Measurements from ENCODE around the gene RRBP1.

Gene RRBP1

GRCh38 chr20:17652411-17652810 lies 29.6 kb downstream of the RRBP1 start:
- TF ChIP-seq REST (IDR thresholded peaks at IDR 0.05; ENCODE audit: insufficient read depth in 1 of 2, low read depth in 2 of 2, low read length in 2 of 2) (no peak), SIN3A (IDR thresholded peaks at IDR 0.05; ENCODE audit: borderline replicate concordance, insufficient read depth, low read length) (no peak), POLR2AphosphoS5 (IDR thresholded peaks at IDR 0.05; ENCODE audit: low read depth, low read length) (no peak), FOXP2 (optimal IDR thresholded peaks at IDR 0.05; ENCODE audit: borderline replicate concordance, extremely low read depth, extremely low read length, insufficient read depth) (no peak), TAF1 (IDR thresholded peaks at IDR 0.05; ENCODE audit: borderline replicate concordance, insufficient read depth, low read length) (no peak)

- TF ChIP-seq REST (IDR thresholded peaks at IDR 0.05; ENCODE audit: insufficient read depth in 1 of 2, low read depth in 2 of 2, low read length in 2 of 2): no peak
- TF ChIP-seq TAF1 (IDR thresholded peaks at IDR 0.05; ENCODE audit: borderline replicate concordance, insufficient read depth, low read length): no peak
- TF ChIP-seq SIN3A (IDR thresholded peaks at IDR 0.05; ENCODE audit: borderline replicate concordance, insufficient read depth, low read length): no peak
- no peak for TF ChIP-seq FOXP2 (optimal IDR thresholded peaks at IDR 0.05; ENCODE audit: borderline replicate concordance, extremely low read depth, extremely low read length, insufficient read depth)
- no peak for TF ChIP-seq POLR2AphosphoS5 (IDR thresholded peaks at IDR 0.05; ENCODE audit: low read depth, low read length)
Measured at GRCh38 chr20:17651760-17652388, 30.2 kb downstream of the RRBP1 start.

GRCh38 chr20:17651129-17651759 lies 30.8 kb downstream of the RRBP1 start:
- TF ChIP-seq REST (IDR thresholded peaks at IDR 0.05; ENCODE audit: insufficient read depth in 1 of 2, low read depth in 2 of 2, low read length in 2 of 2) (no peak), POLR2AphosphoS5 (IDR thresholded peaks at IDR 0.05; ENCODE audit: low read depth, low read length) (no peak), SIN3A (IDR thresholded peaks at IDR 0.05; ENCODE audit: borderline replicate concordance, insufficient read depth, low read length) (no peak), TAF1 (IDR thresholded peaks at IDR 0.05; ENCODE audit: borderline replicate concordance, insufficient read depth, low read length) (no peak), FOXP2 (optimal IDR thresholded peaks at IDR 0.05; ENCODE audit: borderline replicate concordance, extremely low read depth, extremely low read length, insufficient read depth) (no peak)

GRCh38 chr20:17650301-17651128 lies 31.5 kb downstream of the RRBP1 start:
- no peak for TF ChIP-seq REST (IDR thresholded peaks at IDR 0.05; ENCODE audit: insufficient read depth in 1 of 2, low read depth in 2 of 2, low read length in 2 of 2)
- TF ChIP-seq POLR2AphosphoS5 (IDR thresholded peaks at IDR 0.05; ENCODE audit: low read depth, low read length): no peak
- TF ChIP-seq TAF1 (IDR thresholded peaks at IDR 0.05; ENCODE audit: borderline replicate concordance, insufficient read depth, low read length): no peak
- no peak for TF ChIP-seq SIN3A (IDR thresholded peaks at IDR 0.05; ENCODE audit: borderline replicate concordance, insufficient read depth, low read length)
- TF ChIP-seq FOXP2 (optimal IDR thresholded peaks at IDR 0.05; ENCODE audit: borderline replicate concordance, extremely low read depth, extremely low read length, insufficient read depth): no peak
